Endothelial cell (in vitro differentiated cells): ENCODE results near the gene GALNT3. TPM values are rescaled to one million over a fixed set of nuclear protein-coding genes. Genes with fewer than 3 reads are reported as not detected.

ENCODE experiments used
- DNase-seq: peaks from one replicate; pipeline ENCODE4 v3.0.0; 2021; ENCODE audit warnings: low spot score
- H3K27ac Mint-ChIP-seq: one replicate; pipeline ENCODE4 v1.8.0; 2021; ENCODE audit warnings: mixed read lengths, inconsistent platforms; ENCODE audit not compliant: unreplicated experiment
- H3K27me3 Mint-ChIP-seq: one replicate; pipeline ENCODE4 v1.8.0; 2021; ENCODE audit warnings: mild to moderate bottlenecking, moderate library complexity, mixed read lengths, inconsistent platforms; ENCODE audit not compliant: unreplicated experiment
- H3K36me3 Mint-ChIP-seq: one replicate; pipeline ENCODE4 v1.8.0; 2021; ENCODE audit warnings: mild to moderate bottlenecking, low read depth, mixed read lengths, inconsistent platforms; ENCODE audit not compliant: unreplicated experiment
- H3K4me1 Mint-ChIP-seq: one replicate; pipeline ENCODE4 v1.8.0; 2021; ENCODE audit warnings: mild to moderate bottlenecking, mixed read lengths, inconsistent platforms; ENCODE audit not compliant: unreplicated experiment
- H3K4me3 Mint-ChIP-seq: one replicate; pipeline ENCODE4 v1.8.0; 2021; ENCODE audit warnings: mild to moderate bottlenecking, mixed read lengths, inconsistent platforms; ENCODE audit not compliant: unreplicated experiment
- H3K9me3 Mint-ChIP-seq: one replicate; pipeline ENCODE4 v1.8.0; 2021; ENCODE audit warnings: mixed read lengths, inconsistent platforms; ENCODE audit not compliant: unreplicated experiment
- total RNA-seq: library from RNA; stranded (reverse); fragmentation: NEBNext Ultra II Directional; extraction: Animal tissue kit (Norgen Biotek cat#: 25700); gene quantifications from one replicate; pipeline ENCODE4 v1.2.1, GENCODE V29; 2021; ENCODE audit not compliant: unreplicated experiment
- TF ChIP-seq, protein P1 (sequence below): fragments of 200-600 bp; sonication (generic); IDR thresholded peaks from one replicate; pipeline ENCODE4 v1.5.0; 2021; ENCODE audit warnings: antibody characterized with exemption; ENCODE audit not compliant: unreplicated experiment

The GALNT3 gene
- total RNA-seq, 1 donor from 2014 or later = 3.6 TPM

DNA sequence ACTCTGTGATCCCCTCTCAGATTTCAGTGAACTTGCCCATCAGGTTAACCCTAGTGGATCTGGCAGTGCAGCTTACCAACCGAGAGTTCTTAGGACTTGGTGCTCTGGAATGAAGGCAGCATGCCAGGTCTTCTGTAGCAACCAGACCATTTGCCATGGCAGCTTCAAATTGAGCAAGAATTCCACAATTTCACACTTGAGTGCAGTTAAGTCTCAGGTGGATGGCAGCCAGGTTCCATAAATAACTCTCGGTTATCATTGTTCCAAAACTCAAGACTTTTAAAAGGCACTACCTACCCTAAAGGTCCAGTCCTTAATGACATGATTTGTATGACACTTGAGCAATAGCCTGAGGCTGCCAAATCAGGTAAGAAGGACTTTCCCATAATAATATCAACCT is 48.1 kb downstream of the GALNT3 start:
- no peak for DNase-seq
- TF ChIP-seq, protein P1, sequence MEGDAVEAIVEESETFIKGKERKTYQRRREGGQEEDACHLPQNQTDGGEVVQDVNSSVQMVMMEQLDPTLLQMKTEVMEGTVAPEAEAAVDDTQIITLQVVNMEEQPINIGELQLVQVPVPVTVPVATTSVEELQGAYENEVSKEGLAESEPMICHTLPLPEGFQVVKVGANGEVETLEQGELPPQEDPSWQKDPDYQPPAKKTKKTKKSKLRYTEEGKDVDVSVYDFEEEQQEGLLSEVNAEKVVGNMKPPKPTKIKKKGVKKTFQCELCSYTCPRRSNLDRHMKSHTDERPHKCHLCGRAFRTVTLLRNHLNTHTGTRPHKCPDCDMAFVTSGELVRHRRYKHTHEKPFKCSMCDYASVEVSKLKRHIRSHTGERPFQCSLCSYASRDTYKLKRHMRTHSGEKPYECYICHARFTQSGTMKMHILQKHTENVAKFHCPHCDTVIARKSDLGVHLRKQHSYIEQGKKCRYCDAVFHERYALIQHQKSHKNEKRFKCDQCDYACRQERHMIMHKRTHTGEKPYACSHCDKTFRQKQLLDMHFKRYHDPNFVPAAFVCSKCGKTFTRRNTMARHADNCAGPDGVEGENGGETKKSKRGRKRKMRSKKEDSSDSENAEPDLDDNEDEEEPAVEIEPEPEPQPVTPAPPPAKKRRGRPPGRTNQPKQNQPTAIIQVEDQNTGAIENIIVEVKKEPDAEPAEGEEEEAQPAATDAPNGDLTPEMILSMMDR = no peak
- Mint-ChIP-seq H3K4me1 (peaks cover 7% of the 10 kb centered on the region), H3K27ac (no peak overlapping the region), H3K9me3 (no peaks in the 10 kb centered on the region), H3K27me3 (no peaks in the 10 kb centered on the region), H3K36me3 (no peaks in the 10 kb centered on the region), H3K4me3 (no peak overlapping the region)

DNA sequence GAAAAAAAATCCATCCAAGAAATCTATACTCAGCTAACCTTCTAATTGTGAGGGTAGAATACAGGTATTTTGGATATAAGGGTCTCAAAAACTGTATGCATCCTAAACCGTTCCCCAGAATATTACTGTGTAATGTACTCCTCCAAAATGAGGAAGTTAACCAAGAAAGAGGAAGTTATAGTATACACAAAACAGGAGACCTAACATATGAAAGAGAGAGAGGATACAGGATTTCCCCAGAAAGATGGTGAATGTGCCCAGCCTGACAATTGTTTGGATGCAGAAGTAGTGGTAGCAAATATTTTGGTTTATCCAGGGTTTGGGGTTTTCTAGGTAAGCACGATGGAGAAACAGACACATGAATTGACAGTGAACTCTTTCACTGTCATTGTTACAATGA is 50.6 kb downstream of the GALNT3 start:
- DNase-seq = no peak
- Mint-ChIP-seq H3K27ac (peak overlapping the region; percentile 65), H3K27me3 (no peaks in the 10 kb centered on the region), H3K4me3 (no peak overlapping the region), H3K9me3 (no peaks in the 10 kb centered on the region), H3K36me3 (no peaks in the 10 kb centered on the region), H3K4me1 (peaks cover 7% of the 10 kb centered on the region)
- TF ChIP-seq, protein P1 = no peak

DNA sequence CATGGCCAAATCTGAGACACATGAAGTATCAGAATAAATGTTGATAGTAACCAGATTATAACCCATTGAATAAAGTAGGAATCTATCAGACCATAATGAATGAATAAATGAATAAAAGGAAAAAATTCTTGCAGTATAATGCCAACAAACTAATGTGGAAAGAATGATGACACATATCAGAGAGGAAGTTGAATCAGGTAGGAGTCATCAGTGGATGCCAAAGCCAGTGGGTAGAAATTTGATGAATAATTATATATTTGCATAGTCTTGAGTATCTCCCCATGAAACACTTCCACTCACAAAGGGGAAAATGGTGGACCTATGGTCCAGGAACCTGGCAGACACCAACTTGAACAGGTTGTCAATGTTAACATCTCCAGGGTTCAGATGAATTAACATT is 68.6 kb downstream of the GALNT3 start:
- DNase-seq = no peak

DNA sequence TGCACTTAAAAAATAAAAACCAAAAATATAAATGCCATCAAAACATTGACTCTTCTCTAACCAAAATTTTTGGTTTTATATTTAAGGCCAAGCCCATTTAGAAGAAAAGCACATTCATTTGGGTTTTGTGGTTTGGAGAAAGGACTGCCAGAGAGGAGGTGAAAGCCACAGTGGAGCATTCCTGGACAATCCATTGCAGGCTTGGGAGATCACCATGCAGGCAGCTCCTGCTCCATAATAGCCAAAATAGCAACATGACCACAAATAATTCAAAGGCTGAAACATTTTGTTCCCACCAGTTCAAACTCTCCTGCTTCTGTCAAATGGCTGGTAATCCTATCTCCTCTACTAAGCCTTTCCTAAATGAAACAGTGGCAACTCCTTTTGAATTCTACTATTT is 73.5 kb downstream of the GALNT3 start:
- no peaks in the 10 kb centered on the region for H3K9me3 Mint-ChIP-seq
- DNase-seq = no peak
- H3K4me1 Mint-ChIP-seq = peaks cover 4% of the 10 kb centered on the region
- H3K27me3 Mint-ChIP-seq = no peaks in the 10 kb centered on the region
- no peak overlapping the region for H3K27ac Mint-ChIP-seq
- no peak overlapping the region for H3K4me3 Mint-ChIP-seq
- no peaks in the 10 kb centered on the region for H3K36me3 Mint-ChIP-seq
- TF ChIP-seq, protein P1 = no peak

More for the DNA sequence above, 68.6 kb downstream of the GALNT3 start:
- Mint-ChIP-seq H3K9me3 (no peaks in the 10 kb centered on the region), H3K27ac (no peak overlapping the region), H3K36me3 (no peaks in the 10 kb centered on the region), H3K27me3 (no peaks in the 10 kb centered on the region), H3K4me3 (no peak overlapping the region), H3K4me1 (no peaks in the 10 kb centered on the region)
- TF ChIP-seq, protein P1 = no peak

DNA sequence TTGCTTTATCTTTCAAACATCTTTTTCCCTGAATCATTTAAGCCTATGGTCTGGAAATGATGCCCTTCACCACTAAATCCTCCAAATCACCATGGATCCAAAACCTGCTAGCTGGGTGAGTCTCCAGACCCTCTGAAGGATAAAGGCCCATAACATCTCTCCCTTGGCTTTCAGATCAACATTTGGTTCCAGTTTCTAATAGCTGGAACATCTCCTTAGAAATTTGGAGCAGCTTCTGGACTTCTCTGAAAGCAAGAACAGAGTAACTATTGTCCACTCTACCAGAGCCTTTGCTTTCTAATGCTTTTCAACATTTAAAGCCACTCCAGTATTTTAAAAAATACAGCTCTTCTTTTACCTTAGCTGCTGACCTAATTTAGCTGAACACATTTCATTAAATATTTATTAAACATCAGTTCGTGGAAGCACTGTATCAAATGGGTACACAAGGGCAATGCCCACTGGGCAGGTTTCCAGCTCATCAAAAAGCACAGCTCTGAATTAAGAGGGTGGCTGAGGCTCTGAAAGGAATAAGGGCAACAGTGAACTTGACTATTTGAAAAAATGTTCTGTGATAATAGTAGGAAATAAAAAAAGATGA is 75.3 kb downstream of the GALNT3 start:
- no peaks in the 10 kb centered on the region for H3K9me3 Mint-ChIP-seq
- no peak overlapping the region for H3K27ac Mint-ChIP-seq
- no peak for DNase-seq
- H3K4me1 Mint-ChIP-seq = peaks cover 4% of the 10 kb centered on the region
- no peaks in the 10 kb centered on the region for H3K27me3 Mint-ChIP-seq
- no peaks in the 10 kb centered on the region for H3K36me3 Mint-ChIP-seq
- TF ChIP-seq, protein P1 = no peak
- no peak overlapping the region for H3K4me3 Mint-ChIP-seq
